ENCODE results near the gene MAT1A. TPM values are rescaled to one million over a fixed set of nuclear protein-coding genes. Genes with fewer than 3 reads are reported as not detected.

MAT1A gene
- total and polyA plus RNA-seq, 8 donors, result 4.7 to 15.6 (median 8.9) TPM

GRCh38 chr10:80323311-80323710 is 33.9 kb upstream of the MAT1A start:
- no peak for TF ChIP-seq CTCF (IDR thresholded peaks at IDR 0.05)
- no peaks in the 10 kb centered on the region for H3K36me3 ChIP-seq
- H3K4me1 ChIP-seq, result peaks cover 0 to 58% (median 24%) of the 10 kb centered on the region in 3 donors
- no peaks in the 10 kb centered on the region for H3K9me3 ChIP-seq
- FAIRE-seq, result no peak
- no peak overlapping the region for H3K4me3 ChIP-seq
- WGBS, 2 donors, result 62 to 74% methylated on average over 3 of the region's 3 CpGs
- no peak for DNase-seq
- peak overlapping the region in 2 of 4 donors; percentile 51 to 65 for H3K27ac ChIP-seq
- intact Hi-C loops (cut with DNase I), result no loop called here
- no peaks in the 10 kb centered on the region for H3K27me3 ChIP-seq
- ATAC-seq, result no peak

GRCh38 chr10:80322711-80323110 is 33.3 kb upstream of the MAT1A start:
- no peak for TF ChIP-seq CTCF (IDR thresholded peaks at IDR 0.05)

DNA sequence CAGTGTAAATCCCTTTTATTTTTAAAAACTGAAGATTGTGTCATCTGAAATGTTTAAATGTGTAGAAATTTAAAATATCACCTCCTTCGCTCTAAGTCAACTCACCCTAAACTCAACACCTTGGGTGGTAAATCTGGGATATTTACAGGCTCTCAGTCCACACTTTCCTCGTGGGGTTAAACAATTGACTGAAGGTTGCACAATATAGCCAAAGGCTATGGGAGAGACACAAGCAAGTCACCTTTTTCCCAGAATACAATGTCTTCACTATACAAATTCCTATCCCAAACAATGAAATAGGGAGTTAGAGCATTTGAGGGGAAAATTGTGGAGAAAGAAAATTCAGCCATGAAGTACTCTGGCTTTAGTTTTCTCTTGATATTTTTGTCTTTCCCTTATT is 32.7 kb upstream of the MAT1A start:
- no peaks in the 10 kb centered on the region for H3K9me3 ChIP-seq
- FAIRE-seq (no peak), ATAC-seq (no peak), DNase-seq (no peak)
- no peaks in the 10 kb centered on the region for H3K27me3 ChIP-seq
- H3K4me3 ChIP-seq, result no peak overlapping the region
- TF ChIP-seq CTCF (IDR thresholded peaks at IDR 0.05), result no peak
- peak overlapping the region in 2 of 4 donors; percentile 51 to 65 for H3K27ac ChIP-seq
- peaks cover 0 to 58% (median 24%) of the 10 kb centered on the region in 3 donors for H3K4me1 ChIP-seq
- WGBS, 2 donors, result 76 to 82% methylated on average over 2 of the region's 2 CpGs
- intact Hi-C loops (cut with DNase I), result no loop called here
- no peaks in the 10 kb centered on the region for H3K36me3 ChIP-seq

More at GRCh38 chr10:80322711-80323110, 33.3 kb upstream of the MAT1A start:
- ATAC-seq (peak; percentile 57 to 70 (median 66)), FAIRE-seq (no peak), DNase-seq (peak in 1 of 6 donors; percentile 32)
- Histone ChIP-seq H3K4me3 (no peak overlapping the region), H3K36me3 (no peaks in the 10 kb centered on the region), H3K27me3 (no peaks in the 10 kb centered on the region), H3K27ac (peak overlapping the region in 2 of 4 donors; percentile 51 to 65), H3K9me3 (no peaks in the 10 kb centered on the region), H3K4me1 (peaks cover 0 to 58% (median 24%) of the 10 kb centered on the region in 3 donors)
- intact Hi-C loops (cut with DNase I), result no loop called here
- 28 to 36% methylated on average over 1 of the region's 1 CpG for WGBS, 2 donors

DNA sequence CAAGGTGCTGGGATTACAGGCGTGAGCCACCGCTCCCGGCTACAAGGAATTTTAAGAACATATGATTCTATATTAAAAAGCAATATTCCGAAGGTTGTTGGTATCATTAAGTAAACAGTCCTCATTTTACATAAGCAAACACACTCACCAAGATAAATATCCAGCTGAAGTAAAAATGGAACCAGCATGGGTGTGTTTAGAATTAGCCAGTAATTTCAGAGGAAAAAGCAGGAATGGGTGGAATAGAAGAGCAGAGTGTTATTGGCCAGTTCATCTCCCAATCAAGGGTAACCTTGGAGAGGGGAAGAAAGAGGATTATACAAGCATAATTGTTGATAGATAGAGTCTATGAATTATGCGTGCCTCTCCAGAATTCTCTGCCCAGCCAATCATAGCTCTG is 31.7 kb upstream of the MAT1A start:
- H3K27me3 ChIP-seq, result no peaks in the 10 kb centered on the region
- WGBS, 2 donors, result 24 to 30% methylated on average over 5 of the region's 5 CpGs
- H3K27ac ChIP-seq, result peak overlapping the region in 1 of 4 donors; percentile 51
- no peak for DNase-seq
- TF ChIP-seq CTCF (IDR thresholded peaks at IDR 0.05), result no peak
- no peaks in the 10 kb centered on the region for H3K9me3 ChIP-seq
- no peak for FAIRE-seq
- no peaks in the 10 kb centered on the region for H3K36me3 ChIP-seq
- H3K4me3 ChIP-seq, result no peak overlapping the region
- H3K4me1 ChIP-seq, result peaks cover 0 to 58% (median 24%) of the 10 kb centered on the region in 3 donors
- intact Hi-C loops (cut with DNase I), result no loop called here
- peak; percentile 19 to 60 (median 50) for ATAC-seq

DNA sequence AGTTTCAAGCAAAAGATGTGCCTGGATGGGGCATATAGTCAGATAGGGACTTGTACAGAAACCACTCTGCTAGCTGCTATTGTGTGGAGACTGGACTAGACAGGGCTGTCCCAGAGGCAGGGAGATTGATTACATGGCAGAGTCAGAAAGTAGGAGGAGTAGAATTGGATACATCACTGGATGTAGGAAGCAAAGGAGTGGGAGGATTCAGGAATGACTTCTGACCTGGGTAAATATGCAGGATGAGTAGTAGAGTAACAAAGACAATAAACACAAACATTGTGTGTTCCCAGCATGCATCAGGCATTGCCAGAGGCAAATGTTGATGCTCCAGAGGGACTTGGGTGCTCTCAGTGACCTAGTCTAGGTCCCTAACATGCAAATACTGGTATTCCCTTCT is 30.9 kb upstream of the MAT1A start:
- ATAC-seq (peak in 1 of 4 donors; percentile 3), FAIRE-seq (no peak), DNase-seq (no peak)
- no peaks in the 10 kb centered on the region for H3K36me3 ChIP-seq
- TF ChIP-seq CTCF (IDR thresholded peaks at IDR 0.05), result no peak
- intact Hi-C loops (cut with DNase I), result no loop called here
- H3K27me3 ChIP-seq, result no peaks in the 10 kb centered on the region
- peak overlapping the region in 1 of 4 donors; percentile 60 for H3K27ac ChIP-seq
- no peak overlapping the region for H3K4me3 ChIP-seq
- H3K9me3 ChIP-seq, result no peaks in the 10 kb centered on the region
- peaks cover 0 to 54% (median 24%) of the 10 kb centered on the region in 3 donors for H3K4me1 ChIP-seq
